Vagina (tissue), 2 donors: ENCODE results near the gene UST. TPM values are rescaled to one million over a fixed set of nuclear protein-coding genes. Genes with fewer than 3 reads are reported as not detected.

Source experiments
- DNase-seq, 2 donors: peaks; one replicate each; pipeline ENCODE4 v3.0.0-alpha.2; 2017; ENCODE audit errors: extremely low spot score in 2 of 2
- H3K27ac ChIP-seq: fragments of 200-600 bp; sonication (generic); one replicate; pipeline ENCODE4 v1.5.1; 2019
- H3K27me3 ChIP-seq: fragments of 200-600 bp; sonication (generic); one replicate; pipeline ENCODE4 v1.5.1; 2019
- H3K36me3 ChIP-seq, 2 donors: fragments of 200-600 bp; sonication (generic); one replicate each; pipeline ENCODE4 v1.5.1; 2017 to 2019
- H3K4me1 ChIP-seq: fragments of 200-600 bp; sonication (generic); one replicate; pipeline ENCODE4 v1.5.1; 2019
- H3K4me3 ChIP-seq, 2 donors: fragments of 200-600 bp; sonication (generic); 1 replicate in 1 of 2; 2 replicates in 1 of 2; pipeline ENCODE4 v1.5.1; 2016 to 2019
- H3K9me3 ChIP-seq: fragments of 200-600 bp; sonication (generic); one replicate; pipeline ENCODE4 v1.5.1; 2019
- CTCF ChIP-seq, 3 experiments: fragments of 450-650 bp in 2 of 3; fragments of 200-600 bp in 1 of 3; sonication (generic) in 1 of 3; IDR thresholded peaks; one replicate each; pipeline ENCODE4 v1.5.1; 2017 to 2019; ENCODE audit warnings: antibody characterized with exemption in 3 of 3, mild to moderate bottlenecking in 2 of 3, moderate library complexity in 2 of 3
- POLR2A ChIP-seq, 2 donors: fragments of 450-650 bp; IDR thresholded peaks; one replicate each; pipeline ENCODE4 v1.6.1; 2017; ENCODE audit warnings: antibody characterized with exemption in 2 of 2, mild to moderate bottlenecking in 2 of 2, moderate library complexity in 2 of 2
- POLR2AphosphoS5 ChIP-seq, 2 donors: sonication (generic); formaldehyde crosslinking; IDR thresholded peaks; one replicate each; pipeline ENCODE4 v1.9.0; 2017; ENCODE audit warnings: antibody characterized with exemption in 2 of 2, mild to moderate bottlenecking in 2 of 2, low read depth in 1 of 2; ENCODE audit not compliant: insufficient read depth in 1 of 2
- intact Hi-C: fragments of 100-400 bp; cut with DNase I; formaldehyde crosslinking; loops from one replicate; pipeline ENCODE4 v1.15.1; 2023
- total RNA-seq: library from RNA; depleted of rRNA; stranded (reverse); fragments of >200 nt; gene quantifications from one replicate; pipeline ENCODE4 v1.2.3, GENCODE V29; 2016

Gene UST
- total RNA-seq, 1 donor from 2014 or later = 14.2 TPM

GRCh38 chr6:148904896-148905870 is 158.4 kb downstream of the UST start:
- Histone ChIP-seq H3K4me1 (peaks cover 22% of the 10 kb centered on the region), H3K27ac (no peak overlapping the region), H3K4me3 (no peak overlapping the region), H3K36me3 (no peaks in the 10 kb centered on the region), H3K27me3 (no peaks in the 10 kb centered on the region), H3K9me3 (no peaks in the 10 kb centered on the region)
- TF ChIP-seq POLR2A (IDR thresholded peaks at IDR 0.05) = no peak
- no peak for TF ChIP-seq POLR2AphosphoS5 (IDR thresholded peaks at IDR 0.05; ENCODE audit: insufficient read depth in 1 of 2, low read depth in 1 of 2)
- no peak for TF ChIP-seq CTCF (IDR thresholded peaks at IDR 0.05)
- intact Hi-C loops = no loop called here
- no peak for DNase-seq

- Histone ChIP-seq H3K36me3 (no peaks in the 10 kb centered on the region), H3K4me3 (no peak overlapping the region), H3K4me1 (peaks cover 22% of the 10 kb centered on the region), H3K27ac (no peak overlapping the region), H3K27me3 (no peaks in the 10 kb centered on the region), H3K9me3 (no peaks in the 10 kb centered on the region)
- no peak for DNase-seq
- intact Hi-C loops = no loop called here
- TF ChIP-seq POLR2A (IDR thresholded peaks at IDR 0.05) = no peak
- no peak for TF ChIP-seq POLR2AphosphoS5 (IDR thresholded peaks at IDR 0.05; ENCODE audit: insufficient read depth in 1 of 2, low read depth in 1 of 2)
- no peak for TF ChIP-seq CTCF (IDR thresholded peaks at IDR 0.05)
These were observed 159.1 kb downstream of the UST start for GRCh38 chr6:148905901-148906300.

GRCh38 chr6:148906386-148906785 is 159.6 kb downstream of the UST start:
- H3K4me3 ChIP-seq = no peak overlapping the region
- no peak overlapping the region for H3K27ac ChIP-seq
- intact Hi-C loops = no loop called here
- TF ChIP-seq CTCF (IDR thresholded peaks at IDR 0.05) (no peak), POLR2A (IDR thresholded peaks at IDR 0.05) (no peak), POLR2AphosphoS5 (IDR thresholded peaks at IDR 0.05; ENCODE audit: insufficient read depth in 1 of 2, low read depth in 1 of 2) (no peak)
- H3K9me3 ChIP-seq = no peaks in the 10 kb centered on the region
- H3K36me3 ChIP-seq = no peaks in the 10 kb centered on the region
- H3K4me1 ChIP-seq = peaks cover 22% of the 10 kb centered on the region
- H3K27me3 ChIP-seq = no peaks in the 10 kb centered on the region
- DNase-seq = no peak

GRCh38 chr6:148907573-148907972 is 160.7 kb downstream of the UST start:
- no peak for TF ChIP-seq POLR2AphosphoS5 (IDR thresholded peaks at IDR 0.05; ENCODE audit: insufficient read depth in 1 of 2, low read depth in 1 of 2)
- TF ChIP-seq POLR2A (IDR thresholded peaks at IDR 0.05) = no peak
- no peak for TF ChIP-seq CTCF (IDR thresholded peaks at IDR 0.05)
- DNase-seq = no peak
- H3K27ac ChIP-seq = no peak overlapping the region
- peaks cover 26% of the 10 kb centered on the region for H3K4me1 ChIP-seq
- intact Hi-C loops = no loop called here
- H3K27me3 ChIP-seq = no peaks in the 10 kb centered on the region
- H3K9me3 ChIP-seq = no peaks in the 10 kb centered on the region
- H3K4me3 ChIP-seq = no peak overlapping the region
- H3K36me3 ChIP-seq = no peaks in the 10 kb centered on the region

GRCh38 chr6:148912252-148912651 is 165.4 kb downstream of the UST start:
- Histone ChIP-seq H3K4me1 (peaks cover 12% of the 10 kb centered on the region), H3K36me3 (no peaks in the 10 kb centered on the region), H3K27me3 (no peaks in the 10 kb centered on the region), H3K27ac (no peak overlapping the region), H3K4me3 (no peak overlapping the region), H3K9me3 (no peaks in the 10 kb centered on the region)
- intact Hi-C loops = no loop called here
- no peak for DNase-seq
- no peak for TF ChIP-seq POLR2AphosphoS5 (IDR thresholded peaks at IDR 0.05; ENCODE audit: insufficient read depth in 1 of 2, low read depth in 1 of 2)
- TF ChIP-seq POLR2A (IDR thresholded peaks at IDR 0.05) = no peak
- no peak for TF ChIP-seq CTCF (IDR thresholded peaks at IDR 0.05)
